ENCODE data around the gene PGAP6. TPM values are rescaled to one million over a fixed set of nuclear protein-coding genes. Genes with fewer than 3 reads are reported as not detected.
"Not testable (repeated sequence)": the region's sequence is repeated elsewhere in the genome, so short reads cannot be mapped to it uniquely, and the experiment has no call there.

The PGAP6 gene
- total RNA-seq, 1 donor from 2014 or later, result 114 TPM

DNA sequence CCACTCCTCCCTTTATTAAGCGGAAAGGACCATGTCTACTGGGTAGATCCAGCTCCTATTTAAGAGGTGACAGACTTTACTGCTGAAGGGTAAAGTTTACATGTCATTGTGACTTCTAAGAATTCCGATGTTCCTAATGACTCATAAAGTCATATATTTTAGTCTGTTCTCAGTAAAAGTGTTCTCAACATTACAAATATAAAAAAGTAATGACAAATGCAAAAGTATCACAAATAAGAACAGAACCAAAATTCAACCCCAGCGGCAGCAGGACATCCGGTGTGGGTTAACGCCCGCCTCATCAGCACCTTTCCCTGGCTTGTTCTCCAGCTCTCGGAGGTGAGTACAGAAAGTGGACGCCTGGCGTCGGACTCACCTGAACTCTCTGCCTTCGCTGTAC lies 36.0 kb downstream of the PGAP6 start:
- TF ChIP-seq, protein P1, sequence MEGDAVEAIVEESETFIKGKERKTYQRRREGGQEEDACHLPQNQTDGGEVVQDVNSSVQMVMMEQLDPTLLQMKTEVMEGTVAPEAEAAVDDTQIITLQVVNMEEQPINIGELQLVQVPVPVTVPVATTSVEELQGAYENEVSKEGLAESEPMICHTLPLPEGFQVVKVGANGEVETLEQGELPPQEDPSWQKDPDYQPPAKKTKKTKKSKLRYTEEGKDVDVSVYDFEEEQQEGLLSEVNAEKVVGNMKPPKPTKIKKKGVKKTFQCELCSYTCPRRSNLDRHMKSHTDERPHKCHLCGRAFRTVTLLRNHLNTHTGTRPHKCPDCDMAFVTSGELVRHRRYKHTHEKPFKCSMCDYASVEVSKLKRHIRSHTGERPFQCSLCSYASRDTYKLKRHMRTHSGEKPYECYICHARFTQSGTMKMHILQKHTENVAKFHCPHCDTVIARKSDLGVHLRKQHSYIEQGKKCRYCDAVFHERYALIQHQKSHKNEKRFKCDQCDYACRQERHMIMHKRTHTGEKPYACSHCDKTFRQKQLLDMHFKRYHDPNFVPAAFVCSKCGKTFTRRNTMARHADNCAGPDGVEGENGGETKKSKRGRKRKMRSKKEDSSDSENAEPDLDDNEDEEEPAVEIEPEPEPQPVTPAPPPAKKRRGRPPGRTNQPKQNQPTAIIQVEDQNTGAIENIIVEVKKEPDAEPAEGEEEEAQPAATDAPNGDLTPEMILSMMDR (IDR thresholded peaks at IDR 0.05; ENCODE audit: insufficient read depth, low read length, poor library complexity, severe bottlenecking), result no peak
- no peak for DNase-seq (ENCODE audit: low read depth)
- Histone ChIP-seq H3K4me3 (ENCODE audit: low read depth, low read length) (no peak overlapping the region), H3K27me3 (ENCODE audit: control insufficient read depth, insufficient read depth, low read length) (no peaks in the 10 kb centered on the region), H3K36me3 (ENCODE audit: control insufficient read depth, insufficient read depth, low read length) (no peaks in the 10 kb centered on the region)

DNA sequence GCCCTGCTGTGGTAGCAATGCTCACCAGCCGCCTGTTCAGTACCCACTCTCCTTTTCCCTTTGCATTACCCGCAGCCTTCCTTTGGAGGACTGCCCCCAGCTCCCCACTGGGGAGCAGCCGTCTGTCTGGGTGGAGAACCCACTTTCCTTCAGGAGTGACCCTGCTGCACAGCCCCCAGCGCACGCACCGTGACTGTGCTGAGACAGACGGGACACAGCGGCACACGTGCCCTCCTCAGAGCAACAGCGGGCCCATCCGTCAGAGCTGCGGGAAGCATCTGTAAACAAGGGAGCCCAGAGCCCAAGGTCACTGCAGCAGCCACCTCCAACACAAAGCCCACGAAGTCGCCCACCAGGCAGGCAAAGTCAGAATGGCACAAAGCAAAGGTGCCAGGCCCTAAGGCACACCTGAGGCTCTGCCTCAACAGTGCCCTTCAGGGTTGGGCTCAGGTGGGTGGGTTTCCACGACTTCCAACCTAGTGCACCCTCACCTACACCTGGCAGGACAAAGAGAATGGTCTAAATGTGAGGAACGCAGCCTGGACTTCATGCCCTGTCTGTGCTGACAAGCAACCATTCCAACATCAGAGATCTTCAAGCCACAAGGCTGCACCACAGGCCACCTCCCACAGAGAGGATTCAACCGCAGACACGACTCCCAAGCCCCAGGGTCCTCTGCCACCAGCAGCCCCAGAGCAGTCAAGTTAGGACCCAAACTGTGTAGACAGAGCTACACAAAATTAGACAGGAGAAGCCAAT lies 39.1 kb downstream of the PGAP6 start:
- TF ChIP-seq, protein P1 (IDR thresholded peaks at IDR 0.05; ENCODE audit: insufficient read depth, low read length, poor library complexity, severe bottlenecking), result no peak
- DNase-seq (ENCODE audit: low read depth), result no peak
- Histone ChIP-seq H3K4me3 (ENCODE audit: low read depth, low read length) (no peak overlapping the region), H3K36me3 (ENCODE audit: control insufficient read depth, insufficient read depth, low read length) (no peaks in the 10 kb centered on the region), H3K27me3 (ENCODE audit: control insufficient read depth, insufficient read depth, low read length) (no peaks in the 10 kb centered on the region)

DNA sequence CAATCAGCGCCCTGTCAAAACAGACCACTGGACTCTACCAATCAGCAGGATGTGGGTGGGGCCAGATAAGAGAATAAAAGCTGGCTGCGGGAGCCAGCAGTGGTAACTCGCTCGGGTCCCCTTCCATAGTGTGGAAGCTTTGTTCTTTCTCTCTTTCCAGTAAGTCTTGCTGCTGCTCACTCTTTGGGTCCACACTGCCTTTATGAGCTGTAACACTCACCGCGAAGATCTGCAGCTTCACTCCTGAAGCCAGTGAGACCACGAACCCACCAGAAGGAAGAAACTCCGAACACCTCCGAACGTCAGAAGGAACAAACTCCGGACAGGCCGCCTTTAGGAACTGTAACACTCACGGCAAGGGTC lies 39.8 kb downstream of the PGAP6 start:
- not testable (repeated sequence) for DNase-seq (ENCODE audit: low read depth); H3K4me3 ChIP-seq (ENCODE audit: low read depth, low read length); H3K36me3 ChIP-seq (ENCODE audit: control insufficient read depth, insufficient read depth, low read length); H3K27me3 ChIP-seq (ENCODE audit: control insufficient read depth, insufficient read depth, low read length)

DNA sequence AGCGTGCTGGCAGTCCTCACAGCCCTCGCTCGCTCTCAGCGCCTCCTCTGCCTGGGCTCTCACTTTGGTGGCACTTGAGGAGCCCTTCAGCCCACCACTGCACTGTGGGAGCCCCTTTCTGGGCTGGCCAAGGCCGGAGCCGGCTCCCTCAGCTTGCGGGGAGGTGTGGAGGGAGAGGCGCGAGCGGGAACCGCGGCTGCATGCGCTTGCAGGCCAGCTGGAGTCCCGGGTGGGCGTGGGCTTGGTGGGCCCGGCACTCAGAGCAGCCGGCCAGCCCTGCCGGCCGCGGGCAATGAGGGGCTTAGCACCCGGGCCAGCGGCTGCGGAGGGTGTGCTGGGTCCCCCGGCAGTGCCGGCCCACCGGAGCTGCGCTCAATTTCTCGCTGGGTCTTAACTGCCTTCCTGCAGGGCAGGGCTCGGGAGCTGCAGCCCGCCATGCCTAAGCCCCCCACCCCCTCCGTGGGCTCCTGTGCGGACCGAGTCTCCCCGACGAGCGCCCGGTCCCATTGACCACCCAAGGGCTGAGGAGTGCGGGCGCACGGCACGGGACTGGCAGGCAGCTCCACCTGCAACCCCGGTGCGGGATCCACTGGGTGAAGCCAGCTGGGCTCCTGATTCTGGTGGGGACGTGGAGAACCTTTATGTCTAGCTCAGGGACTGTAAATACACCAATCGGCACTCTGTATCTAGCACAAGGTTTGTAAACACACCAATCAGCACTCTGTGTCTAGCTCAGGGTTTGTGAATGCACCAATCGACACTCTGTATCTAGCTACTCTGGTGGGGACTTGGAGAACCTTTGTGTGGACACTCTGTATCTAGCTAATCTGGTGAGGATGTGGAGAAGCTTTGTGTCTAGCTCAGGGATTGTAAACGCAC lies 40.4 kb downstream of the PGAP6 start:
- not testable (repeated sequence) for H3K36me3 ChIP-seq (ENCODE audit: control insufficient read depth, insufficient read depth, low read length); H3K4me3 ChIP-seq (ENCODE audit: low read depth, low read length); DNase-seq (ENCODE audit: low read depth); H3K27me3 ChIP-seq (ENCODE audit: control insufficient read depth, insufficient read depth, low read length)

DNA sequence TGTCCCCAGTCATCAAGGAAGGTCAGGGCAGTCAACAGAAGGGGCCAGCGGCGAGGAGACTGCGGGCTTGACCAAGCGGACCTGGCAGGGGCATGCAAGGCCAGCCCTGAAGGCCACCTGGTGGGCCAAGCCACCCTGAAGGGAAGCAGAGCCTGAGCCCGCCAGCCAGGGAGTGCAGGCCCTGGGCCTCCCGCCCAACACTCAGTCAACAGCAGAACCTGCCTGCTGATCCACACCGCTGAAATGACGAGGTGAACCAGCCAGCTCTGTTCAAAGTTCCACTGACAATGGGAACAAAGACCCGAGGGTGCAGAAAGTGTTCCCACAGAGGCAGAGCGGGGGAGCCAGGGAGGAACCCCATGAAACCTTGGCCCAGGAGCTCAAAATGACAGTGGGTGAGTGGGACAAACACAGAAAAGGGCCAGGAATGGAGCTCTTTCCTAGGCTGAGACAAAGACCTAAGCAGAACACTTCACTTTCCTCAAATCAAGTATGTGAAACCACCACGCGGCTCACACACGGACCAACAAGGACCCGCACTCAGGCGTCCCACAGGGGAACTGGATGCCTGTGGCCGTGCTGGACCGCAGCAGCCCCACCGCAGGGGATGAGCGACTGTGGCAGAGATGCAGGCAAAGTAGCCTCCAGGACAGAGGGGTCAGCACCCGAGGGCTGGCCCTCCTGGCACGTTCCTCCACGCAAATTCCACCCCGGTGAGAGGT lies 41.2 kb downstream of the PGAP6 start:
- Histone ChIP-seq H3K27me3 (ENCODE audit: control insufficient read depth, insufficient read depth, low read length) (no peaks in the 10 kb centered on the region), H3K36me3 (ENCODE audit: control insufficient read depth, insufficient read depth, low read length) (no peaks in the 10 kb centered on the region), H3K4me3 (ENCODE audit: low read depth, low read length) (no peak overlapping the region)
- TF ChIP-seq, protein P1 (IDR thresholded peaks at IDR 0.05; ENCODE audit: insufficient read depth, low read length, poor library complexity, severe bottlenecking), result no peak
- no peak for DNase-seq (ENCODE audit: low read depth)

DNA sequence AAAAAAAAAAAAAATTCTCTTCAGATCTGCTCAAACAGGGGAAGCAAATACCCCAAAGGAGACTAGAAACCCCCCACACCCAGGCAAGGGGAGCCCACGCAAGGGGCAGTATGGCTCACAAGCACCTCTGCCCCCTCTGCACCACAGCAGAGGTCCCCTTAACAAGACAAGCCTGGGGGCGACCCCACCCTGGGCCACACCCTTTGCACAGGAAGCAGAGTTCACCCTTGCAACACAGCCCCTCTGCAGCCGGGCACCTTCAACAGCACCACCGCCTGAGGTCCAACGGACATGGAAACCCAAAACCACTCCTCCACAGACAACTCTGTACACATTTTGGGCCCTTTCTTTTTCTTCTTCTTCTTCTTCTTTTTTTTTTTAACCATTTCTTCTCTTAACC lies 42.1 kb downstream of the PGAP6 start:
- Histone ChIP-seq H3K27me3 (ENCODE audit: control insufficient read depth, insufficient read depth, low read length) (no peaks in the 10 kb centered on the region), H3K36me3 (ENCODE audit: control insufficient read depth, insufficient read depth, low read length) (no peaks in the 10 kb centered on the region), H3K4me3 (ENCODE audit: low read depth, low read length) (no peak overlapping the region)
- DNase-seq (ENCODE audit: low read depth), result no peak
- TF ChIP-seq, protein P1 (IDR thresholded peaks at IDR 0.05; ENCODE audit: insufficient read depth, low read length, poor library complexity, severe bottlenecking), result no peak

Data from kidney epithelial cell (primary cell).